NCI-H1417 treated with DMSO at 0.1 percent for 48 hours (cell line): ENCODE results near the gene FUCA1.
"Not testable (repeated sequence)": the region's sequence is repeated elsewhere in the genome, so short reads cannot be mapped to it uniquely, and the experiment has no call there.

Experiments used
- DNase-seq: peaks from one replicate; lab custom pipeline; 2025; lab: John Stamatoyannopoulos, UW

The FUCA1 gene

GRCh38 chr1:23837908-23838307, 30.2 kb downstream of the FUCA1 start:
- DNase-seq, result no peak

GRCh38 chr1:23836037-23836436, 32.1 kb downstream of the FUCA1 start:
- no peak for DNase-seq

- not testable (repeated sequence) for DNase-seq
Observed at GRCh38 chr1:23834156-23834555, 33.9 kb downstream of the FUCA1 start.

GRCh38 chr1:23827717-23828116, 40.4 kb downstream of the FUCA1 start:
- DNase-seq, result no peak

- DNase-seq, result not testable (repeated sequence)
Observed at GRCh38 chr1:23826590-23826989, 41.5 kb downstream of the FUCA1 start.

- no peak for DNase-seq
Observed at GRCh38 chr1:23825762-23826522, 42.1 kb downstream of the FUCA1 start.

- no peak for DNase-seq
Observed at GRCh38 chr1:23825076-23825761, 42.9 kb downstream of the FUCA1 start, which contains the start of gene HMGCL. Gene HMGCL (minus strand): TSS chr1:23825429. CDS start chr1:23825415, 14 bp downstream.

GRCh38 chr1:23824711-23825075, 43.4 kb downstream of the FUCA1 start:
- DNase-seq, result no peak

GRCh38 chr1:23823767-23824166, 44.3 kb downstream of the FUCA1 start:
- DNase-seq, result no peak

- no peak for DNase-seq
Observed at GRCh38 chr1:23817633-23818032, 50.5 kb downstream of the FUCA1 start.

- DNase-seq, result no peak
Observed at GRCh38 chr1:23816906-23817305, 51.2 kb downstream of the FUCA1 start.

- DNase-seq, result no peak
Observed at GRCh38 chr1:23816361-23816760, 51.7 kb downstream of the FUCA1 start.

GRCh38 chr1:23814016-23814415, 54.1 kb downstream of the FUCA1 start:
- no peak for DNase-seq

GRCh38 chr1:23810818-23811540, 57.1 kb downstream of the FUCA1 start:
- DNase-seq, result no peak

GRCh38 chr1:23809751-23810171, 58.3 kb downstream of the FUCA1 start:
- DNase-seq, result no peak

- DNase-seq, result no peak
Observed at GRCh38 chr1:23807453-23807852, 60.6 kb downstream of the FUCA1 start.

- DNase-seq, result no peak
Observed at GRCh38 chr1:23806280-23806679, 61.8 kb downstream of the FUCA1 start.

- DNase-seq, result no peak
Observed at GRCh38 chr1:23805025-23805424, 63.1 kb downstream of the FUCA1 start.

GRCh38 chr1:23804183-23804835, 63.8 kb downstream of the FUCA1 start:
- no peak for DNase-seq

GRCh38 chr1:23803674-23804073, 64.4 kb downstream of the FUCA1 start:
- DNase-seq, result no peak

GRCh38 chr1:23802809-23803342, 65.2 kb downstream of the FUCA1 start:
- not testable (repeated sequence) for DNase-seq

- DNase-seq, result no peak
Observed at GRCh38 chr1:23801876-23802275, 66.2 kb downstream of the FUCA1 start.
